Measurements from ENCODE around the gene MOB2. TPM values are rescaled to one million over a fixed set of nuclear protein-coding genes. Genes with fewer than 3 reads are reported as not detected.

The MOB2 gene
- polyA plus RNA-seq, 3 donors: 22.1 to 44.1 (median 22.5) TPM

DNA sequence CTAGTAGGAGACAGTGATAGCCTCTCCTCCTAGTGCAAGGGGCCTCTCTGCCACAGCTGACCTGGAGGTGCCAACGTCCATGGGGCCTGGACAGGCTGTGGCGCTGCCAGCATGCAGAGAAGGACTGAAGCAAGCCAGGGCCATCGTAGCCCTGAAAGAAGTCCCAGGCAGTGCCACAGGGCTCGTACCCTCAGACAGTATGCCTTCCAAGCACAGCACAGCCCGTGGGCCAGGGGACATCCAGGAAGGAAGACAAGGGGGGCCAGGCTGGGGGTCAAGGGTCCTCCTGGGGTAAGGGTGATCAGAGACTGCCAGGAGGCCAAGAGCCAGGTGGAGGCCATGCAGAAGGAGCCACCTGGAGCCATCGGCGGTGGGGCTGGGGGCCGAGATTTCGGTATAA, 20.4 kb upstream of the MOB2 start:
- H3K4me1 Mint-ChIP-seq: peaks cover 10% of the 10 kb centered on the region
- Histone ChIP-seq H2AFZ (ENCODE audit: insufficient read depth, low read depth, low read length, poor library complexity, severe bottlenecking) (no peak overlapping the region), H3K9me3 (replicated peaks in 1 of 2; ENCODE audit: control insufficient read depth in 1 of 2, insufficient read depth in 1 of 2, low read length in 2 of 2) (no peaks in the 10 kb centered on the region), H3K36me3 (replicated peaks in 1 of 2; ENCODE audit: control insufficient read depth in 1 of 2, insufficient read depth in 2 of 2, low read length in 2 of 2) (no peaks in the 10 kb centered on the region), H3K79me2 (ENCODE audit: insufficient read depth, low read length) (peaks cover 74% of the 10 kb centered on the region), H3K4me1 (ENCODE audit: control insufficient read depth in 1 of 2, insufficient read depth in 2 of 2, low read length in 2 of 2) (no peaks in the 10 kb centered on the region), H3K27me3 (ENCODE audit: control insufficient read depth in 2 of 2, insufficient read depth in 2 of 2, low read length in 2 of 2) (no peaks in the 10 kb centered on the region), H3K4me2 (replicated peaks; ENCODE audit: extremely low read depth, low read length, poor library complexity, severe bottlenecking) (no peak overlapping the region), H3K4me3 (replicated peaks in 1 of 3; ENCODE audit: low read depth in 2 of 3, low read length in 3 of 3) (no peak overlapping the region), H3K9ac (ENCODE audit: insufficient read depth, low read length, poor library complexity, severe bottlenecking) (no peak overlapping the region), H3K27ac (ENCODE audit: low read depth in 1 of 2, low read length in 2 of 2) (no peak overlapping the region), H4K20me1 (ENCODE audit: insufficient read depth, low read length) (peaks cover 98% of the 10 kb centered on the region)
- no peak overlapping the region for H3K27ac Mint-ChIP-seq
- peaks cover 1 to 14% of the 10 kb centered on the region in 2 donors for H3K36me3 Mint-ChIP-seq
- H3K27me3 Mint-ChIP-seq (ENCODE audit: low read depth in 3 of 3): peaks cover 0 to 4% (median 2%) of the 10 kb centered on the region in 3 donors
- TF ChIP-seq, protein P1, sequence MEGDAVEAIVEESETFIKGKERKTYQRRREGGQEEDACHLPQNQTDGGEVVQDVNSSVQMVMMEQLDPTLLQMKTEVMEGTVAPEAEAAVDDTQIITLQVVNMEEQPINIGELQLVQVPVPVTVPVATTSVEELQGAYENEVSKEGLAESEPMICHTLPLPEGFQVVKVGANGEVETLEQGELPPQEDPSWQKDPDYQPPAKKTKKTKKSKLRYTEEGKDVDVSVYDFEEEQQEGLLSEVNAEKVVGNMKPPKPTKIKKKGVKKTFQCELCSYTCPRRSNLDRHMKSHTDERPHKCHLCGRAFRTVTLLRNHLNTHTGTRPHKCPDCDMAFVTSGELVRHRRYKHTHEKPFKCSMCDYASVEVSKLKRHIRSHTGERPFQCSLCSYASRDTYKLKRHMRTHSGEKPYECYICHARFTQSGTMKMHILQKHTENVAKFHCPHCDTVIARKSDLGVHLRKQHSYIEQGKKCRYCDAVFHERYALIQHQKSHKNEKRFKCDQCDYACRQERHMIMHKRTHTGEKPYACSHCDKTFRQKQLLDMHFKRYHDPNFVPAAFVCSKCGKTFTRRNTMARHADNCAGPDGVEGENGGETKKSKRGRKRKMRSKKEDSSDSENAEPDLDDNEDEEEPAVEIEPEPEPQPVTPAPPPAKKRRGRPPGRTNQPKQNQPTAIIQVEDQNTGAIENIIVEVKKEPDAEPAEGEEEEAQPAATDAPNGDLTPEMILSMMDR (IDR thresholded peaks at IDR 0.05): no peak
- intact Hi-C loops (cut with micrococcal nuclease): no loop called here
- H3K4me3 Mint-ChIP-seq: no peak overlapping the region
- DNase-seq: no peak
- WGBS (ENCODE audit: insufficient coverage): 100% methylated on average over 5 of the region's 9 CpGs
- no peaks in the 10 kb centered on the region for H3K9me3 Mint-ChIP-seq

DNA sequence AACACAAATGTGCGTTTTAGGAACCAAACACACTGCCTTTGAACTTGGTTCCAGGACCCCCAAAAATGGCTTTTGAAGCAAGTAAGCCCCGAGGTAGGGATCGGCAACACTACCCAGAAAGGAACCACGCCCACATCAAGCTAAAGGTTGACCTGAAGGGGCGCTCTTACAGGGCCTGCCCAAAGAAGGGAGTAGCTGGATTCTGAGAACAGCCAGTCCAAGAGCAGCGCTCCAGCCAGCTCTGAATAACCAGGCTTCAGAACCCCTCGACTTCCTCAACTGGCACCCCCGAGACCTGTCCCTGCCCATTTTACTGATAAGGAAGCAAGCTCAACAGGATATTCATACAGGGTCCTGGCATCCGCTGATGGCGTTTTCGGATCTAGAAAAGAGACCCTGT, 18.9 kb upstream of the MOB2 start:
- H3K27me3 Mint-ChIP-seq (ENCODE audit: low read depth in 3 of 3): peaks cover 0 to 7% (median 2%) of the 10 kb centered on the region in 3 donors
- intact Hi-C loops (cut with micrococcal nuclease): no loop called here
- no peak overlapping the region for H3K4me3 Mint-ChIP-seq
- no peak overlapping the region for H3K27ac Mint-ChIP-seq
- H3K9ac ChIP-seq (ENCODE audit: insufficient read depth, low read length, poor library complexity, severe bottlenecking): no peak overlapping the region
- no peak for DNase-seq
- peaks cover 10% of the 10 kb centered on the region for H3K4me1 Mint-ChIP-seq
- TF ChIP-seq, protein P1 (IDR thresholded peaks at IDR 0.05): no peak
- no peaks in the 10 kb centered on the region for H3K9me3 ChIP-seq (replicated peaks in 1 of 2; ENCODE audit: control insufficient read depth in 1 of 2, insufficient read depth in 1 of 2, low read length in 2 of 2)
- no peak overlapping the region for H2AFZ ChIP-seq (ENCODE audit: insufficient read depth, low read depth, low read length, poor library complexity, severe bottlenecking)
- peaks cover 3 to 9% of the 10 kb centered on the region in 2 donors for H3K36me3 ChIP-seq (replicated peaks in 1 of 2; ENCODE audit: control insufficient read depth in 1 of 2, insufficient read depth in 2 of 2, low read length in 2 of 2)
- peaks cover 0 to 5% (median 0%) of the 10 kb centered on the region in 7 donors for H3K9me3 Mint-ChIP-seq
- H3K4me2 ChIP-seq (replicated peaks; ENCODE audit: extremely low read depth, low read length, poor library complexity, severe bottlenecking): no peak overlapping the region
- peaks cover 74% of the 10 kb centered on the region for H3K79me2 ChIP-seq (ENCODE audit: insufficient read depth, low read length)
- H4K20me1 ChIP-seq (ENCODE audit: insufficient read depth, low read length): peaks cover 98% of the 10 kb centered on the region
- H3K36me3 Mint-ChIP-seq: peaks cover 3 to 17% of the 10 kb centered on the region in 2 donors
- no peak overlapping the region for H3K4me3 ChIP-seq (replicated peaks in 1 of 3; ENCODE audit: low read depth in 2 of 3, low read length in 3 of 3)
- H3K27ac ChIP-seq (ENCODE audit: low read depth in 1 of 2, low read length in 2 of 2): no peak overlapping the region
- no peaks in the 10 kb centered on the region for H3K4me1 ChIP-seq (ENCODE audit: control insufficient read depth in 1 of 2, insufficient read depth in 2 of 2, low read length in 2 of 2)
- H3K27me3 ChIP-seq (ENCODE audit: control insufficient read depth in 2 of 2, insufficient read depth in 2 of 2, low read length in 2 of 2): no peaks in the 10 kb centered on the region
- WGBS (ENCODE audit: insufficient coverage): 91% methylated on average over 11 of the region's 11 CpGs

Data from CD14-positive monocyte (primary cell).